Measurements from ENCODE around the gene ANGEL1.

DNA sequence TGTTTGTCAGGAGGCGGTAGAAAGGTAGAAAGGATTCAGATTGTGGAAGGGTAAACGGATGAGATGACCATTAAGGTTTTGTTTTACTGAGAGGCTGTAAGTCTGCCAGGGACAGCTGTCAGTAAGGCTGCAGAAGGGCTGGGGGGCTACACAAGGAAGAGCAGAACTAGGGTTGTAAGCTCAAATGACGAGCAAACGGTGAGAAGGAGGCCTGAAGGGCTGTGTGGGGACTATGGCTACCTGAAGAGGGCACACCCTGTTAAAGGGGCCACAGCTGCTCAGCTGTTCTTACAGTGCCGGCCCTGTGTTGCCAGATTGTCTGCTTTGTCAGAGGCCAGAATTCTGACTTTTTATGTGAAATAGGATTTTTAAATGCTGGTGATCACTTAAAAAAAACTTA lies 32.3 kb downstream of the ANGEL1 start:
- TF ChIP-seq POLR2A (IDR thresholded peaks at IDR 0.05), result no peak
- TF ChIP-seq, protein P1, sequence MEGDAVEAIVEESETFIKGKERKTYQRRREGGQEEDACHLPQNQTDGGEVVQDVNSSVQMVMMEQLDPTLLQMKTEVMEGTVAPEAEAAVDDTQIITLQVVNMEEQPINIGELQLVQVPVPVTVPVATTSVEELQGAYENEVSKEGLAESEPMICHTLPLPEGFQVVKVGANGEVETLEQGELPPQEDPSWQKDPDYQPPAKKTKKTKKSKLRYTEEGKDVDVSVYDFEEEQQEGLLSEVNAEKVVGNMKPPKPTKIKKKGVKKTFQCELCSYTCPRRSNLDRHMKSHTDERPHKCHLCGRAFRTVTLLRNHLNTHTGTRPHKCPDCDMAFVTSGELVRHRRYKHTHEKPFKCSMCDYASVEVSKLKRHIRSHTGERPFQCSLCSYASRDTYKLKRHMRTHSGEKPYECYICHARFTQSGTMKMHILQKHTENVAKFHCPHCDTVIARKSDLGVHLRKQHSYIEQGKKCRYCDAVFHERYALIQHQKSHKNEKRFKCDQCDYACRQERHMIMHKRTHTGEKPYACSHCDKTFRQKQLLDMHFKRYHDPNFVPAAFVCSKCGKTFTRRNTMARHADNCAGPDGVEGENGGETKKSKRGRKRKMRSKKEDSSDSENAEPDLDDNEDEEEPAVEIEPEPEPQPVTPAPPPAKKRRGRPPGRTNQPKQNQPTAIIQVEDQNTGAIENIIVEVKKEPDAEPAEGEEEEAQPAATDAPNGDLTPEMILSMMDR (IDR thresholded peaks at IDR 0.05), result no peak

Data from body of pancreas (tissue), 4 donors.